GM18505 (cell line): ENCODE measurements around the gene CEP128.

Experiments
- ATAC-seq: cut with Tn5 transposase; IDR thresholded peaks from one replicate; pipeline ENCODE4 v1.9.1; 2021; ENCODE audit not compliant: unreplicated experiment
- POLR2A ChIP-seq: IDR thresholded peaks from 4 replicates; pipeline ENCODE4 v1.6.1; 2011; ENCODE audit warnings: borderline replicate concordance; ENCODE audit not compliant: insufficient read depth, insufficient read length; ENCODE audit errors: extremely low read depth

The CEP128 gene

GRCh38 chr14:80608563-80608962 lies 333.0 kb downstream of the CEP128 start:
- TF ChIP-seq POLR2A = no peak
- ATAC-seq = no peak

GRCh38 chr14:80607430-80608190 lies 333.9 kb downstream of the CEP128 start:
- TF ChIP-seq POLR2A = no peak

GRCh38 chr14:80606347-80606772 lies 335.2 kb downstream of the CEP128 start:
- ATAC-seq = no peak
- TF ChIP-seq POLR2A = no peak

More at GRCh38 chr14:80607430-80608190, 333.9 kb downstream of the CEP128 start:
- no peak for ATAC-seq

- ATAC-seq = no peak
- TF ChIP-seq POLR2A = no peak
Observed at GRCh38 chr14:80605536-80605935, 336.0 kb downstream of the CEP128 start.

- ATAC-seq = no peak
- TF ChIP-seq POLR2A = no peak
Observed at GRCh38 chr14:80602946-80603345, 338.6 kb downstream of the CEP128 start.

- no peak for TF ChIP-seq POLR2A
- ATAC-seq = peak; percentile 96
Observed at GRCh38 chr14:80587096-80587724, 354.3 kb downstream of the CEP128 start.

GRCh38 chr14:80586131-80586530 lies 355.4 kb downstream of the CEP128 start:
- TF ChIP-seq POLR2A = no peak
- ATAC-seq = no peak

- TF ChIP-seq POLR2A = no peak
Observed at GRCh38 chr14:80585506-80585835, 356.1 kb downstream of the CEP128 start.

GRCh38 chr14:80584744-80585505 lies 356.6 kb downstream of the CEP128 start:
- TF ChIP-seq POLR2A = no peak
- no peak for ATAC-seq

More at GRCh38 chr14:80585506-80585835, 356.1 kb downstream of the CEP128 start:
- ATAC-seq = no peak

GRCh38 chr14:80577599-80577998 lies 363.9 kb downstream of the CEP128 start:
- no peak for ATAC-seq
- no peak for TF ChIP-seq POLR2A

GRCh38 chr14:80576401-80576800 lies 365.1 kb downstream of the CEP128 start:
- TF ChIP-seq POLR2A = no peak
- no peak for ATAC-seq

- ATAC-seq = no peak
- TF ChIP-seq POLR2A = no peak
Observed at GRCh38 chr14:80575763-80576162, 365.8 kb downstream of the CEP128 start.

GRCh38 chr14:80572666-80573065 lies 368.9 kb downstream of the CEP128 start:
- ATAC-seq = no peak
- no peak for TF ChIP-seq POLR2A

GRCh38 chr14:80570930-80571298 lies 370.6 kb downstream of the CEP128 start:
- TF ChIP-seq POLR2A = no peak

GRCh38 chr14:80567905-80568536 lies 373.5 kb downstream of the CEP128 start:
- ATAC-seq = no peak
- no peak for TF ChIP-seq POLR2A

More at GRCh38 chr14:80570930-80571298, 370.6 kb downstream of the CEP128 start:
- ATAC-seq = no peak
